Activated naive CD8-positive, alpha-beta T cell treated with anti-CD3 and anti-CD28 coated beads, Interleukin-2, amount 50 U/mL, for 24 hours (primary cell): ENCODE results near the gene CGREF1.

Experiments
- ATAC-seq: fragments of 150-1000 bp; cut with Tn5 transposase; one replicate; pipeline ENCODE4 v1.10.0; 2021
- DNase-seq: peaks from one replicate; pipeline ENCODE4 v3.0.0; 2021
- H3K27ac Mint-ChIP-seq: one replicate; pipeline ENCODE4 v1.8.0; 2021; ENCODE audit warnings: mild to moderate bottlenecking, mixed read lengths
- H3K27me3 Mint-ChIP-seq: one replicate; pipeline ENCODE4 v1.8.0; 2021; ENCODE audit warnings: mixed read lengths
- H3K36me3 Mint-ChIP-seq: one replicate; pipeline ENCODE4 v1.8.0; 2021; ENCODE audit warnings: low read depth, mixed read lengths
- H3K4me1 Mint-ChIP-seq: one replicate; pipeline ENCODE4 v1.8.0; 2021; ENCODE audit warnings: mixed read lengths
- H3K4me3 Mint-ChIP-seq: one replicate; pipeline ENCODE4 v1.8.0; 2021; ENCODE audit warnings: mild to moderate bottlenecking, moderate library complexity, mixed read lengths
- H3K9me3 Mint-ChIP-seq: one replicate; pipeline ENCODE4 v1.8.0; 2021; ENCODE audit warnings: mixed read lengths

The CGREF1 gene

GRCh38 chr2:27148801-27149439, 30.0 kb upstream of the CGREF1 start, which contains the start of gene TCF23:
TSS of gene TCF23 (plus strand) at chr2:27149004. CDS start at chr2:27149134, 130 bp downstream.
- H3K9me3 Mint-ChIP-seq = no peaks in the 10 kb centered on the region
- DNase-seq (no peak), ATAC-seq (no peak)
- H3K36me3 Mint-ChIP-seq = no peaks in the 10 kb centered on the region
- peaks cover 9% of the 10 kb centered on the region for H3K27me3 Mint-ChIP-seq
- no peak within 1 kb of the TSS for H3K27ac Mint-ChIP-seq
- peaks cover 2% of the 10 kb centered on the region for H3K4me1 Mint-ChIP-seq
- H3K4me3 Mint-ChIP-seq = no peak within 1 kb of the TSS

GRCh38 chr2:27147935-27148334, 29.0 kb upstream of the CGREF1 start:
- H3K27ac Mint-ChIP-seq = no peak overlapping the region
- no peak overlapping the region for H3K4me3 Mint-ChIP-seq
- peaks cover 2% of the 10 kb centered on the region for H3K4me1 Mint-ChIP-seq
- ATAC-seq (no peak), DNase-seq (no peak)
- H3K27me3 Mint-ChIP-seq = peaks cover 12% of the 10 kb centered on the region
- H3K36me3 Mint-ChIP-seq = no peaks in the 10 kb centered on the region
- no peaks in the 10 kb centered on the region for H3K9me3 Mint-ChIP-seq

GRCh38 chr2:27145682-27146081, 26.8 kb upstream of the CGREF1 start:
- Mint-ChIP-seq H3K27ac (no peak overlapping the region), H3K9me3 (no peaks in the 10 kb centered on the region), H3K4me1 (no peaks in the 10 kb centered on the region), H3K27me3 (peaks cover 12% of the 10 kb centered on the region), H3K36me3 (no peaks in the 10 kb centered on the region), H3K4me3 (no peak overlapping the region)
- ATAC-seq (no peak), DNase-seq (no peak)

GRCh38 chr2:27143285-27143684, 24.4 kb upstream of the CGREF1 start:
- H3K36me3 Mint-ChIP-seq = no peaks in the 10 kb centered on the region
- H3K4me3 Mint-ChIP-seq = no peak overlapping the region
- ATAC-seq = no peak
- DNase-seq = no peak
- H3K27me3 Mint-ChIP-seq = peaks cover 12% of the 10 kb centered on the region
- no peaks in the 10 kb centered on the region for H3K9me3 Mint-ChIP-seq
- H3K27ac Mint-ChIP-seq = no peak overlapping the region
- H3K4me1 Mint-ChIP-seq = no peaks in the 10 kb centered on the region

- Mint-ChIP-seq H3K27me3 (peaks cover 8% of the 10 kb centered on the region), H3K4me1 (peaks cover 9% of the 10 kb centered on the region), H3K4me3 (no peak within 1 kb of the TSS), H3K27ac (no peak within 1 kb of the TSS), H3K9me3 (no peaks in the 10 kb centered on the region), H3K36me3 (peaks cover 2% of the 10 kb centered on the region)
- no peak for ATAC-seq
- DNase-seq = no peak
These were observed 20.4 kb upstream of the CGREF1 start, which contains the start of gene PRR30 for GRCh38 chr2:27139310-27139709. TSS of gene PRR30 (minus strand) at chr2:27139410. CDS start at chr2:27138329, 1,081 bp downstream.

GRCh38 chr2:27138111-27138510, 19.2 kb upstream of the CGREF1 start:
- no peak for ATAC-seq
- no peak for DNase-seq
- no peak overlapping the region for H3K27ac Mint-ChIP-seq
- no peak overlapping the region for H3K4me3 Mint-ChIP-seq
- peaks cover 3% of the 10 kb centered on the region for H3K27me3 Mint-ChIP-seq
- peaks cover 7% of the 10 kb centered on the region for H3K36me3 Mint-ChIP-seq
- peaks cover 17% of the 10 kb centered on the region for H3K4me1 Mint-ChIP-seq
- no peaks in the 10 kb centered on the region for H3K9me3 Mint-ChIP-seq

- H3K27ac Mint-ChIP-seq = no peak overlapping the region
- H3K9me3 Mint-ChIP-seq = no peaks in the 10 kb centered on the region
- H3K4me3 Mint-ChIP-seq = no peak overlapping the region
- peaks cover 24% of the 10 kb centered on the region for H3K4me1 Mint-ChIP-seq
- DNase-seq = no peak
- H3K36me3 Mint-ChIP-seq = peaks cover 11% of the 10 kb centered on the region
- H3K27me3 Mint-ChIP-seq = peaks cover 2% of the 10 kb centered on the region
- no peak for ATAC-seq
These were observed 18.5 kb upstream of the CGREF1 start for GRCh38 chr2:27137322-27137935.

- peaks cover 12% of the 10 kb centered on the region for H3K36me3 Mint-ChIP-seq
- DNase-seq (no peak), ATAC-seq (no peak)
- no peaks in the 10 kb centered on the region for H3K9me3 Mint-ChIP-seq
- peaks cover 2% of the 10 kb centered on the region for H3K27me3 Mint-ChIP-seq
- peaks cover 25% of the 10 kb centered on the region for H3K4me1 Mint-ChIP-seq
- H3K27ac Mint-ChIP-seq = no peak overlapping the region
- no peak overlapping the region for H3K4me3 Mint-ChIP-seq
These were observed 17.8 kb upstream of the CGREF1 start for GRCh38 chr2:27136751-27137150.

- Mint-ChIP-seq H3K27me3 (peaks cover 2% of the 10 kb centered on the region), H3K27ac (peak overlapping the region; percentile 59), H3K36me3 (peaks cover 18% of the 10 kb centered on the region), H3K4me1 (peaks cover 25% of the 10 kb centered on the region), H3K4me3 (peak overlapping the region; percentile 52), H3K9me3 (no peaks in the 10 kb centered on the region)
- DNase-seq (no peak), ATAC-seq (no peak)
These were observed 16.6 kb upstream of the CGREF1 start for GRCh38 chr2:27135478-27135955.

- Mint-ChIP-seq H3K27ac (peak overlapping the region; percentile 96), H3K36me3 (peaks cover 22% of the 10 kb centered on the region), H3K9me3 (no peaks in the 10 kb centered on the region), H3K4me1 (peaks cover 25% of the 10 kb centered on the region), H3K27me3 (peaks cover 2% of the 10 kb centered on the region), H3K4me3 (peak overlapping the region; percentile 94)
- ATAC-seq = no peak
- DNase-seq = no peak
These were observed 16.0 kb upstream of the CGREF1 start for GRCh38 chr2:27134781-27135477.

- DNase-seq (peak; percentile 100), ATAC-seq (peak; percentile 90)
- H3K27me3 Mint-ChIP-seq = peaks cover 2% of the 10 kb centered on the region
- peaks cover 25% of the 10 kb centered on the region for H3K4me1 Mint-ChIP-seq
- peak within 1 kb of the TSS; percentile 94 for H3K4me3 Mint-ChIP-seq
- H3K9me3 Mint-ChIP-seq = no peaks in the 10 kb centered on the region
- H3K36me3 Mint-ChIP-seq = peaks cover 24% of the 10 kb centered on the region
- H3K27ac Mint-ChIP-seq = peak within 1 kb of the TSS; percentile 96
These were observed 15.2 kb upstream of the CGREF1 start, which contains the start of gene PREB for GRCh38 chr2:27133905-27134780. TSS of gene PREB (minus strand) at chr2:27134636. CDS start at chr2:27134421, 215 bp downstream.

GRCh38 chr2:27133195-27133875, 14.4 kb upstream of the CGREF1 start:
- ATAC-seq (no peak), DNase-seq (peak; percentile 27)

GRCh38 chr2:27131429-27131828, 12.5 kb upstream of the CGREF1 start:
- DNase-seq = no peak
- Mint-ChIP-seq H3K36me3 (peaks cover 24% of the 10 kb centered on the region), H3K4me3 (no peak overlapping the region), H3K4me1 (peaks cover 25% of the 10 kb centered on the region), H3K27ac (no peak overlapping the region), H3K27me3 (peaks cover 2% of the 10 kb centered on the region), H3K9me3 (no peaks in the 10 kb centered on the region)
- ATAC-seq = no peak

More at GRCh38 chr2:27133195-27133875, 14.4 kb upstream of the CGREF1 start:
- Mint-ChIP-seq H3K4me1 (peaks cover 25% of the 10 kb centered on the region), H3K27ac (peak overlapping the region; percentile 96), H3K27me3 (peaks cover 2% of the 10 kb centered on the region), H3K36me3 (peaks cover 24% of the 10 kb centered on the region), H3K9me3 (no peaks in the 10 kb centered on the region), H3K4me3 (peak overlapping the region; percentile 94)
